ENCODE data around the gene ABCC3. TPM values are rescaled to one million over a fixed set of nuclear protein-coding genes. Genes with fewer than 3 reads are reported as not detected.

The ABCC3 gene
- total and polyA plus RNA-seq, 8 donors: 13.6 to 1,043 (median 188) TPM

- Histone ChIP-seq H3K4me3 (no peak overlapping the region), H3K27me3 (no peaks in the 10 kb centered on the region), H3K4me1 (no peaks in the 10 kb centered on the region), H3K36me3 (no peaks in the 10 kb centered on the region), H3K9me3 (peaks cover 0 to 5% (median 2%) of the 10 kb centered on the region in 4 donors), H3K27ac (no peak overlapping the region)
- 71 to 82% (median 79%) methylated on average over 7 of the region's 7 CpGs for WGBS, 5 donors
- TF ChIP-seq POLR2A (IDR thresholded peaks at IDR 0.05) (no peak), EP300 (IDR thresholded peaks at IDR 0.05) (no peak)
- intact Hi-C loops (cut with DNase I; ENCODE audit: low total_unique reads): no loop called here
- peak in 1 of 2 donors; percentile 4 for DNase-seq
Measured at GRCh38 chr17:50649042-50649908, 14.6 kb downstream of the ABCC3 start.

- H3K27ac ChIP-seq: no peak overlapping the region
- H3K4me3 ChIP-seq: no peak overlapping the region
- TF ChIP-seq CTCF (IDR thresholded peaks at IDR 0.05) (no peak), EP300 (IDR thresholded peaks at IDR 0.05) (no peak), POLR2A (IDR thresholded peaks at IDR 0.05) (no peak), POLR2AphosphoS5 (IDR thresholded peaks at IDR 0.05) (no peak)
- H3K4me1 ChIP-seq: no peaks in the 10 kb centered on the region
- WGBS, 5 donors: 94 to 100% (median 98%) methylated on average over 2 of the region's 2 CpGs
- peaks cover 0 to 11% (median 0%) of the 10 kb centered on the region in 4 donors for H3K36me3 ChIP-seq
- intact Hi-C loops (cut with DNase I; ENCODE audit: low total_unique reads): no loop called here
- no peaks in the 10 kb centered on the region for H3K27me3 ChIP-seq
- no peak for DNase-seq
- H3K9me3 ChIP-seq: peaks cover 0 to 5% (median 2%) of the 10 kb centered on the region in 4 donors
Measured at GRCh38 chr17:50651661-50652060, 17.0 kb downstream of the ABCC3 start.

- H3K27ac ChIP-seq: peak overlapping the region in 1 of 5 donors; percentile 26
- H3K9me3 ChIP-seq: peaks cover 0 to 5% (median 2%) of the 10 kb centered on the region in 4 donors
- intact Hi-C loops (cut with DNase I; ENCODE audit: low total_unique reads): no loop called here
- no peak overlapping the region for H3K4me3 ChIP-seq
- H3K36me3 ChIP-seq: peaks cover 0 to 28% (median 0%) of the 10 kb centered on the region in 4 donors
- no peaks in the 10 kb centered on the region for H3K27me3 ChIP-seq
- H3K4me1 ChIP-seq: peaks cover 4 to 17% (median 5%) of the 10 kb centered on the region in 4 donors
- TF ChIP-seq POLR2A (IDR thresholded peaks at IDR 0.05): no peak
- TF ChIP-seq EP300 (IDR thresholded peaks at IDR 0.05): no peak
- TF ChIP-seq CTCF (IDR thresholded peaks at IDR 0.05): no peak
- no peak for TF ChIP-seq POLR2AphosphoS5 (IDR thresholded peaks at IDR 0.05)
- WGBS, 5 donors: 42 to 67% (median 48%) methylated on average over 3 of the region's 3 CpGs
- no peak for DNase-seq
Measured at GRCh38 chr17:50653738-50654137, 19.1 kb downstream of the ABCC3 start.

GRCh38 chr17:50656509-50656908 is 21.8 kb downstream of the ABCC3 start:
- no peak for DNase-seq
- no peak overlapping the region for H3K4me3 ChIP-seq
- WGBS, 5 donors: 84 to 96% (median 93%) methylated on average over 5 of the region's 5 CpGs
- no peaks in the 10 kb centered on the region for H3K27me3 ChIP-seq
- no peak overlapping the region for H3K27ac ChIP-seq
- TF ChIP-seq EP300 (IDR thresholded peaks at IDR 0.05) (no peak), CTCF (IDR thresholded peaks at IDR 0.05) (no peak)
- peaks cover 0 to 34% (median 0%) of the 10 kb centered on the region in 4 donors for H3K36me3 ChIP-seq
- intact Hi-C loops (cut with DNase I; ENCODE audit: low total_unique reads): no loop called here
- H3K9me3 ChIP-seq: peaks cover 0 to 5% (median 2%) of the 10 kb centered on the region in 4 donors
- peaks cover 29 to 45% (median 31%) of the 10 kb centered on the region in 4 donors for H3K4me1 ChIP-seq

- Histone ChIP-seq H3K4me3 (no peak overlapping the region), H3K36me3 (peaks cover 0 to 34% (median 0%) of the 10 kb centered on the region in 4 donors), H3K27ac (peak overlapping the region in 1 of 5 donors; percentile 4), H3K27me3 (no peaks in the 10 kb centered on the region), H3K4me1 (peaks cover 34 to 50% (median 36%) of the 10 kb centered on the region in 4 donors), H3K9me3 (peaks cover 0 to 5% (median 2%) of the 10 kb centered on the region in 4 donors)
- WGBS, 5 donors: 84 to 87% (median 85%) methylated on average over 6 to 7 of the region's 7 CpGs
- intact Hi-C loops (cut with DNase I; ENCODE audit: low total_unique reads): no loop called here
- TF ChIP-seq EP300 (IDR thresholded peaks at IDR 0.05) (no peak), POLR2A (IDR thresholded peaks at IDR 0.05) (no peak), POLR2AphosphoS5 (IDR thresholded peaks at IDR 0.05) (no peak), CTCF (IDR thresholded peaks at IDR 0.05) (no peak)
- DNase-seq: no peak
Measured at GRCh38 chr17:50657054-50657453, 22.4 kb downstream of the ABCC3 start.

Data from stomach (tissue), 9 donors.